Liver (tissue), 9 donors: ENCODE measurements around the gene SLC22A15. TPM values are rescaled to one million over a fixed set of nuclear protein-coding genes. Genes with fewer than 3 reads are reported as not detected.

Source experiments
- DNase-seq: peaks from one replicate; pipeline ENCODE4 v3.0.0-alpha.2; 2017; ENCODE audit warnings: low spot score
- H3K27ac ChIP-seq, 2 donors: one replicate each; pipeline ENCODE4 v1.7.0; 2013; ENCODE audit warnings: inconsistent platforms in 2 of 2, low read length in 2 of 2, control low read depth in 1 of 2, low read depth in 1 of 2, mild to moderate bottlenecking in 1 of 2
- H3K27me3 ChIP-seq, 4 donors: one replicate each; pipeline versions ENCODE4 v1.6.1 to v1.7.0; 2013; ENCODE audit warnings: low read length in 3 of 4, inconsistent platforms in 1 of 4, mild to moderate bottlenecking in 1 of 4, moderate library complexity in 1 of 4; ENCODE audit not compliant: control insufficient read depth in 4 of 4, insufficient read depth in 4 of 4
- H3K36me3 ChIP-seq, 4 donors: one replicate each; pipeline versions ENCODE4 v1.6.1 to v1.7.0; 2013; ENCODE audit warnings: low read length in 3 of 4, mild to moderate bottlenecking in 3 of 4, low read depth in 1 of 4, moderate library complexity in 1 of 4; ENCODE audit not compliant: control insufficient read depth in 4 of 4, insufficient read depth in 3 of 4
- H3K4me1 ChIP-seq, 4 donors: one replicate each; pipeline versions ENCODE4 v1.6.1 to v1.7.0; 2013; ENCODE audit warnings: low read length in 3 of 4, mild to moderate bottlenecking in 3 of 4, moderate library complexity in 1 of 4; ENCODE audit not compliant: control insufficient read depth in 4 of 4, insufficient read depth in 4 of 4
- H3K4me3 ChIP-seq, 3 donors: one replicate each; pipeline versions ENCODE4 v1.6.1 to v1.7.0; 2013; ENCODE audit warnings: low read length in 3 of 3, control low read depth in 1 of 3, low read depth in 1 of 3, mild to moderate bottlenecking in 1 of 3
- H3K9ac ChIP-seq, 2 donors: one replicate each; pipeline ENCODE4 v1.7.0; 2013; ENCODE audit warnings: low read length in 2 of 2, mild to moderate bottlenecking in 2 of 2, moderate library complexity in 2 of 2, control low read depth in 1 of 2, low read depth in 1 of 2
- H3K9me3 ChIP-seq, 4 donors: one replicate each; pipeline versions ENCODE4 v1.6.1 to v1.7.0; 2013; ENCODE audit warnings: low read length in 3 of 4; ENCODE audit not compliant: control insufficient read depth in 4 of 4
- CTCF ChIP-seq: fragments of 150-350 bp; IDR thresholded peaks from 2 replicates; pipeline ENCODE4 v1.5.1; 2017; ENCODE audit warnings: improper control_type of control experiment, low read depth, low read length; ENCODE audit not compliant: missing input control
- EGR1 ChIP-seq, 2 donors: IDR thresholded peaks; 2 replicates each; pipeline ENCODE4 v1.6.1; 2016 to 2018; ENCODE audit warnings: antibody characterized with exemption in 2 of 2, low read depth in 2 of 2
- FOXA1 ChIP-seq: IDR thresholded peaks from 2 replicates; pipeline ENCODE4 v1.6.1; 2016; ENCODE audit warnings: antibody characterized with exemption
- FOXA2 ChIP-seq: IDR thresholded peaks from 2 replicates; pipeline ENCODE4 v1.6.1; 2016; ENCODE audit warnings: antibody characterized with exemption
- GABPA ChIP-seq, 2 donors: IDR thresholded peaks in 1 of 2; conservative IDR thresholded peaks in 1 of 2; 2 replicates each; pipeline ENCODE4 v1.6.1; 2016; ENCODE audit warnings: antibody characterized with exemption in 2 of 2, mild to moderate bottlenecking in 1 of 2, moderate library complexity in 1 of 2
- HNF4A ChIP-seq, 2 donors: conservative IDR thresholded peaks; 2 replicates each; pipeline ENCODE4 v1.6.1; 2016; ENCODE audit warnings: antibody characterized with exemption in 2 of 2, mild to moderate bottlenecking in 2 of 2
- HNF4G ChIP-seq: IDR thresholded peaks from 2 replicates; pipeline ENCODE4 v1.6.1; 2016; ENCODE audit warnings: antibody characterized with exemption
- MAX ChIP-seq: IDR thresholded peaks from 2 replicates; pipeline ENCODE4 v1.6.1; 2016; ENCODE audit warnings: antibody characterized with exemption
- NR2F2 ChIP-seq: IDR thresholded peaks from 2 replicates; pipeline ENCODE4 v1.6.1; 2016; ENCODE audit warnings: antibody characterized with exemption
- RAD21 ChIP-seq, 2 donors: IDR thresholded peaks; 2 replicates each; pipeline ENCODE4 v1.6.1; 2016; ENCODE audit warnings: antibody characterized with exemption in 2 of 2, mild to moderate bottlenecking in 2 of 2
- REST ChIP-seq: IDR thresholded peaks from 2 replicates; pipeline ENCODE4 v1.6.1; 2016; ENCODE audit warnings: antibody characterized with exemption, mild to moderate bottlenecking
- RXRA ChIP-seq, 2 donors: IDR thresholded peaks; 2 replicates each; pipeline ENCODE4 v1.6.1; 2017 to 2018; ENCODE audit warnings: antibody characterized with exemption in 2 of 2, mild to moderate bottlenecking in 1 of 2
- SP1 ChIP-seq: IDR thresholded peaks from 2 replicates; pipeline ENCODE4 v1.6.1; 2018; ENCODE audit warnings: antibody characterized with exemption, mild to moderate bottlenecking
- TAF1 ChIP-seq: conservative IDR thresholded peaks from 2 replicates; pipeline ENCODE4 v1.6.1; 2016; ENCODE audit warnings: antibody characterized with exemption, mild to moderate bottlenecking
- YY1 ChIP-seq: IDR thresholded peaks from 2 replicates; pipeline ENCODE4 v1.6.1; 2016; ENCODE audit warnings: antibody characterized with exemption, mild to moderate bottlenecking
- ZBTB33 ChIP-seq: IDR thresholded peaks from 2 replicates; pipeline ENCODE4 v1.6.1; 2016; ENCODE audit warnings: antibody characterized with exemption
- WGBS: extraction: QIAGEN DNeasy Blood & Tissue Kit; methylation state at CpG from one replicate; pipeline ENCODE4 v1.1.7; 2013; 5-methylcytosine and 5-hydroxymethylcytosine counted together
- polyA plus RNA-seq, 2 donors: library from polyadenylated mRNA; stranded (reverse) in 1 of 2; unstranded in 1 of 2; fragments of 200-250 nt in 1 of 2; fragments of >200 nt in 1 of 2; fragmentation: Nextera tagmentation in 1 of 2; extraction: Ambion mirVana in 1 of 2; gene quantifications; one replicate each; pipeline versions ENCODE4 v1.2.1 to v1.2.3, GENCODE V29; 2013 to 2015
- total RNA-seq, 2 donors: library from RNA; depleted of rRNA; stranded (reverse); fragments of >200 nt; gene quantifications; one replicate each; pipeline ENCODE4 v1.2.3, GENCODE V29; 2014
- donor health status: healthy.
- donor health status: healthy.
- donor health status: healthy.
- donor health status: healthy.
- donor health status: healthy.

Gene SLC22A15
- total and polyA plus RNA-seq, 4 donors, result 0.12 to 3.6 (median 0.83) TPM

GRCh38 chr1:116099919-116100318, 123.6 kb downstream of the SLC22A15 start:
- 93% methylated on average over 2 of the region's 2 CpGs for WGBS
- TF ChIP-seq CTCF (no peak), RAD21 (IDR thresholded peaks at IDR 0.05) (no peak), RXRA (IDR thresholded peaks at IDR 0.05) (no peak), HNF4G (no peak), HNF4A (conservative IDR thresholded peaks at IDR 0.05) (no peak), EGR1 (IDR thresholded peaks at IDR 0.05; ENCODE audit: low read depth in 2 of 2) (no peak), REST (no peak), YY1 (no peak), TAF1 (no peak), ZBTB33 (no peak), SP1 (no peak)
- no peak for DNase-seq

GRCh38 chr1:116104667-116105066, 128.4 kb downstream of the SLC22A15 start:
- WGBS, result 77% methylated on average over 3 of the region's 3 CpGs
- H3K4me3 ChIP-seq, result no peak overlapping the region
- no peaks in the 10 kb centered on the region for H3K9me3 ChIP-seq
- TF ChIP-seq NR2F2 (no peak), GABPA (IDR thresholded peaks at IDR 0.05 in 1 of 2, conservative IDR thresholded peaks at IDR 0.05 in 1 of 2) (no peak), RAD21 (IDR thresholded peaks at IDR 0.05) (no peak), ZBTB33 (no peak), EGR1 (IDR thresholded peaks at IDR 0.05; ENCODE audit: low read depth in 2 of 2) (no peak), REST (no peak), YY1 (no peak), FOXA1 (no peak), RXRA (IDR thresholded peaks at IDR 0.05) (no peak), CTCF (no peak), FOXA2 (no peak), TAF1 (no peak), MAX (no peak)

More at GRCh38 chr1:116099919-116100318, 123.6 kb downstream of the SLC22A15 start:
- peaks cover 0 to 3% (median 1%) of the 10 kb centered on the region in 4 donors for H3K9me3 ChIP-seq
- no peak overlapping the region for H3K27ac ChIP-seq
- no peaks in the 10 kb centered on the region for H3K4me1 ChIP-seq
- no peak overlapping the region for H3K9ac ChIP-seq
- no peaks in the 10 kb centered on the region for H3K27me3 ChIP-seq
- H3K36me3 ChIP-seq, result no peaks in the 10 kb centered on the region
- no peak overlapping the region for H3K4me3 ChIP-seq

More at GRCh38 chr1:116104667-116105066, 128.4 kb downstream of the SLC22A15 start:
- Histone ChIP-seq H3K27me3 (no peaks in the 10 kb centered on the region), H3K9ac (no peak overlapping the region), H3K4me1 (no peaks in the 10 kb centered on the region), H3K27ac (no peak overlapping the region), H3K36me3 (no peaks in the 10 kb centered on the region)
- no peak for DNase-seq
